8988T (cell line): Measurements from ENCODE around the gene EDARADD.
"Not testable (repeated sequence)": the region's sequence is repeated elsewhere in the genome, so short reads cannot be mapped to it uniquely, and the experiment has no call there.

Experiments used
- DNase-seq: peaks from one replicate; pipeline ENCODE4 v3.0.0; 2011

EDARADD gene

GRCh38 chr1:236393681-236394481 is at the start of gene EDARADD:
Gene EDARADD, plus strand, starts transcription at chr1:236394286. Its CDS starts 159 bp downstream, at chr1:236394445.
- DNase-seq = no peak

DNA sequence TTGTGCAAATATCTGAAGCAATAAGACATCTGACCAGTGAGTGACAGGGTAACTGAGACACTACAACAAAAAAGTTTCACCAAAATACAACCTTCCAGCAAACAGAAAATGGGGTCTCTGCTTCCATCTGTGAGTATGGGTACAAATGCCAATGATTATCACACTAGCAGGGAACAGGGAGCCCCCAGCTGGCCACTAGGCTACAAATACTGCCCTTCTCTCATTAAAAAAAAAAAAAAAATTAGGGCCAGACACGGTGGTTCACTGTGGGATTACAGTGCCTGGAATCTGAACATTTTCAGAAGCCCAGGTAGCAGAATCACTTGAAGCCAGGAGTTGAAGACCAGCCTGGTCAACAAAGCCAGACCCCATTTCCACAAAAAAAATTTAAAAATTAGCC is 48.4 kb upstream of the EDARADD start:
- peak; percentile 33 for DNase-seq

GRCh38 chr1:236348071-236348470 is 46.0 kb upstream of the EDARADD start:
- no peak for DNase-seq

DNA sequence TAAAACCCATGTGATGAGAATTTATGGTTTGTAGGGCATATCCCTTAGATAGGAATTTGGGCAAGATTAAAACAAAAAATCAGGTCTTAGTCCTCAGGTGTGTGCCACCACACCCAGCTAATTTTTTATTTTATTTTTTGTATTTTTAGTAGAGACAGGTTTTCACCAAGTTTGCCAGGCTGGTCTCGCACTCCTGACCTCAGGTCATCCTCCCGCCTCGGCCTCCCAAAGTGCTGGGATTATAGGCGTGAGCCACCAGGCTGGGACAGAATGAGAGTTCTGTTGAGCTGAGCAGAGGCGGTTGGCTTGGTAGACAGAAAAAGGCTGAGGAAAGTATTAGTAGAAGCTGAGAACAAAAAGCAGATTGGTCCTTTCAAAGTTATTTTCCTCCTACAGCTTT is 43.8 kb upstream of the EDARADD start:
- no peak for DNase-seq

GRCh38 chr1:236351875-236352573 is 42.1 kb upstream of the EDARADD start:
- no peak for DNase-seq

GRCh38 chr1:236352747-236353146 is 41.3 kb upstream of the EDARADD start:
- DNase-seq = not testable (repeated sequence)

- no peak for DNase-seq
These were observed 40.3 kb upstream of the EDARADD start for GRCh38 chr1:236353813-236354212.

- DNase-seq = no peak
These were observed 39.5 kb upstream of the EDARADD start for GRCh38 chr1:236354330-236355147.

DNA sequence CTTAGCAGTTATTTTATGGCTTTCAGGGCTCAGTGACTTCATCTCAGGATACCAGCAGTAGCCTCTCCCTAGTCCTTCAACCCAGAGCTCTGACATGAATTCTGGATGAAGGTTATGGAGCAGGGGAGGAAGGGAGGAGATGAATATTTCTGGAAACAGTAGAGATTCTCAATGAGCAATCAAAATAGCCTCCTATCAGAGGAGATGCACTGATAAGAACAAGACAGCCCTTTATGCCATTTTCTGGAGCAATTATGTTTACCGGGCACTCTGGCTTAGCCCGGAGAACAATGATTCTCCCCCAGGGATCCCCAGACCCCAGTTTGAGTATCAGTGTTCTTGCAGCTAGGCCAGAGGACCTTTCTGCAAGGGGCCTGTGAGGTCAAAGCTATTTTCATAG is 37.9 kb upstream of the EDARADD start:
- no peak for DNase-seq

DNA sequence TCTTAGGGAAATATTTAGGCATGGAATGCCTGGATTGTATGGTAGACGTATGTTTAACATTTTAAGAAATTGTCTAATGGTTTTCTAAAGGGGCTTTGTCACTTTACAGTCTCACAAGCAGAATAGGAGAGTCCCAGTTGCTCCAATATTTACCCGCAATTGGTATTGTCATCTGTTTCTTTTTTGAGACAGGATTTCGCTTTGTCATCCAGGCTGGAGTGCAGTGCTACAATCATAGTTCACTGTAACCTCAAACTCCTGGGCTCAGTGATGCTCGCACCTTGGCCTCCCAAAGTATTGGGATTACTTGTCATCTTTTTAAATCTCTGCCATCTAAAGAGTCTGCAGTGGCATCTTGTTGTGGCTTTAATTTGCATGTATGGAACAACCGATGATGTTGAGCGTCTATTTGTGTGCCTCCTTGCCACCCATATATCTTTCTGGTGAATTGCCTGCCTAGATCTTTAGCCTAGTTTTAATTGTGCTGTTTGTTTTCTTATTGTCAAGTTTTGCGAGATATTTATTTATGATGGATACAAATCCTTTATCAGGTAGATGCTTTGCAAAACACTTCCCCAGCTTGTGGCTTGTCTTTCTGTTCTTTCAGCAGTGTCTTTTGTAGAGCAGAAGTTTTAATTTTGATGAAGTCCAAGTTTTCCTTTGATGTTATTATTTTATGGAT is 32.0 kb upstream of the EDARADD start:
- no peak for DNase-seq

- no peak for DNase-seq
These were observed 30.8 kb upstream of the EDARADD start for GRCh38 chr1:236363237-236363636.

DNA sequence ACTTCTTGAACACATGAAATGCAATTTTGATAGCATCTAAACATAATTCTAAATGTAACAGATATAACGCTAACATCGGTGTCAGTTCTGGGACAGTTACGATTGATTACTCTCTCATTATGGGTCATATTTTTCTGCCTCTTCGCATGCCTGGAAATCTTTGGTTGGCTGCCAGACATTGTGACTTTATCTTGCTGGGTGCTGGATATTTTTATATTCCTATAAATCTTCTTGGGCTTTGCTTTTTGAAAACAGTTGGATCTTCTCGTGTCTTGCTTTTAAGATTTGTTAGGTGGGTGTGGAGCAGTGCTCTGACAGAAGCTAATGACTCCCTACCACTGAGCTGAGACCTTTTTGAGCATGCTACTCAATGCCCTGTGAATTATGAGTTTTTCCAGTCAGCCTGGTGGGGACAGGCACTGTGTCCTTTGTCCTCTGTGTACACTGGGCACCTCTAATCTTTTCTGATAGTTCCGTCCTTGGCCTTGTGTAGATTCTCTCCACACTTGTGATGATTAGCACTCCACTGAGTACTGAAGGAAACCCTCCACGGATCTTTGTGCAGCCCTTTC is 28.0 kb upstream of the EDARADD start:
- DNase-seq = no peak

DNA sequence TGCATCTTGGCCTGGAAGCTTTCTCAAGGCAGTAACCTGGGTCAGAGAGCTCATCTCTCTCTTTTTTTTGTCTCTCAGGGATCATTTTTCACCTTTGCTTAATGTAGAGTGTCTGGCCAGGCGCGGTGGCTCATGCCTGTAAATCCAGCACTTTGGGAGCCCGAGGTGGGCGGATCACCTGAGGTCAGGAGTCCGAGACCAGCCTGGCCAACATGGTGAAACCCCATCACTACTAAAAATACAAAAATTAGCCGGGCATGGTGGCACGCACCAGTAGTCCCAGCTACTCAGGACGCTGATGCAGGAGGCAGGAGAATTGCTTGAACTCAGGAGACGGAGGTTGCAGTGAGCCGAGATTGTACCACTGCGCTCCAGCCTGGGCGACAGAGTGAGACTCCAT is 27.4 kb upstream of the EDARADD start:
- not testable (repeated sequence) for DNase-seq

- DNase-seq = no peak
These were observed 23.7 kb upstream of the EDARADD start for GRCh38 chr1:236370420-236370819.

- DNase-seq = no peak
These were observed 23.0 kb upstream of the EDARADD start for GRCh38 chr1:236371083-236371482.

DNA sequence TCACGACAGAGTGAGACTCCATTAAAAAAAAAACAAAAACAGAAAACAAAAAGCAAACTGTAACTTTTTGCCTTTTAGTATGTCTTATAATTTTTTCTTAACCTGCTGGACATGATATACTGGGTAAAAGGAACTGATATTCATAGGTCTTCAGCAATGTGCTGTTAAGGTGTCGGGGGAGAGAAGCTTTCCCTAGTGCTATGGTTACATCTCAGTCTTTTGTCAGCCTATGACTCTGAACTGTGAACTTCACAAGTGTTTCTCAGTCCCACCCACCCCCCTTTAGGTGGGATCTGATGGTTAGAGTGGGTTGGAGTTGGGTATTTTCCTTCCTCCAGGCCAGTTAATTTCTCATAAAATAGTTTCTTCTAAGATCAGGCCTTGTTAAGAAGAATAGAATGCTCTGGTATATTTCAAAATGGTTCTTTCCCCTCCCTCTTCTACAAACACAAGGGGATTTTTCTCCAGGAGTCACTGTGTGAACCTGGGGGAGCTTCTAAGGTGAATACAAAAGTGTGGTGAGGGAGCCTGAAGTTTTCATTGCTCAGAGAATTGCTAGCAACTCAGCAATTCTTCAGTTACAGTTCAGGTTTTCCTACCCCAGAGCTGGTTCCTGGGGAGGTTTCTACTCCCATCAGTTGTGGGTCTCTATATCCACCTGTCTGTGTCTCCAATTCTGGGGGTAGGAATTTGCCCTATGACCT is 16.1 kb upstream of the EDARADD start:
- no peak for DNase-seq

DNA sequence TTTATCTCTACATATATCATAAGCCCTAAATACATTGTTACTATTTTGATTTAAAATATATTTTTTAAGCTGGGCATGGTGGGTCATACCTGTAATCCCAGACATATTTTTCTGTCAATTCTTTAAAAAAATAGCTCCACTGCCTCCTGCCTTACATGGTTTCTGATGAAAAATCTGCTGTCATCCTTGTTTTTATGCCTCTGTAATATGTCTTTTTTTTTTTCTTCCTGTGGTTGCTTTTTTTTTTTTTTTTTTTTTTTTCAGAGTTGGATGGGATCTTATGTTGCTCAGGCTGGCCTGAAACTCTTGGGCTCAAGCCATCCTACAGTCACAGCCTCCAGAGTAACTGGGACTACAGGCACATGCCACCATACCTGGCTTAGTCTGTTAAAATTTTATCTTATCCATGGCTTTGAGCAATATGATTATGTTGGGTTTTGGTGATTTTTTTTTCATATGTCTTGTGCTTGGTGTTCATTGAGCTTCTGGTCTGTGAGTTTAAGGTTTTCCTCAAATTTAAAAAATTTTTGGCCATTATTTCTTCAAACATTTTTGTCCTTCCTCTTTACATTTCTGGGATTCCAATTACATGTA is 12.4 kb upstream of the EDARADD start:
- no peak for DNase-seq

GRCh38 chr1:236388332-236388731 is 5.8 kb upstream of the EDARADD start:
- no peak for DNase-seq

- DNase-seq = no peak
These were observed 4.8 kb upstream of the EDARADD start for GRCh38 chr1:236389253-236389652.

GRCh38 chr1:236391008-236391407 is 3.1 kb upstream of the EDARADD start:
- no peak for DNase-seq

GRCh38 chr1:236392182-236392581 is 1.9 kb upstream of the EDARADD start:
- DNase-seq = no peak

DNA sequence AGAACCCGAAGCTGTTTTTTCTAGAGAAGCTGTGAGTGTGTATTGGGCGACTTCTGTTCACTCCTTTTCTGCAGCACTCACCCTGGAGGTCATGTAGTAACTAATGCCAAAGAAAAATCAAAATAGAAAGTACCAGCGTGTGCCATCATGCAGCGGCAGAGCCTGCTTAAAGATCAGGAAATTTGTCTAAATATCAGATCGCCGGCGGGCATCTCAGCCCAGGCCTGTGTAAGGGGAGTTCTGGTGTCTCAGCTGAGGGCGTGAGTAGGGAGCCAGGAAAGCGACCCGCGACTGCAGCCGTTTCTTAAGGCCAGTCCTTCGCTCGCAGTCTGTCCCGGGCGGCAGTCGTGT is 768 bp downstream of the EDARADD start:
- DNase-seq = peak; percentile 68
